Esophagus muscularis mucosa (tissue), 4 donors: Measurements from ENCODE around the gene DNAJC1. TPM values are rescaled to one million over a fixed set of nuclear protein-coding genes. Genes with fewer than 3 reads are reported as not detected.

Experiments
- DNase-seq: peaks from one replicate; pipeline ENCODE4 v3.0.0-alpha.2; 2017; ENCODE audit errors: extremely low spot score
- H3K27ac ChIP-seq, 4 donors: fragments of 200-600 bp; sonication (generic); replicated peaks in 1 of 4; 1 replicate in 3 of 4; 2 replicates in 1 of 4; pipeline ENCODE4 v1.5.1; 2016 to 2019; ENCODE audit warnings: mild to moderate bottlenecking in 1 of 4
- H3K27me3 ChIP-seq, 4 donors: fragments of 200-600 bp; sonication (generic); one replicate each; pipeline versions ENCODE4 v1.5.1 to v1.6.0; 2016 to 2019
- H3K36me3 ChIP-seq, 4 donors: fragments of 200-600 bp; sonication (generic); one replicate each; pipeline ENCODE4 v1.5.1; 2016 to 2019
- H3K4me1 ChIP-seq, 4 donors: fragments of 200-600 bp; sonication (generic); one replicate each; pipeline ENCODE4 v1.5.1; 2016 to 2019
- H3K4me3 ChIP-seq, 4 donors: fragments of 200-600 bp; sonication (generic); 1 replicate in 2 of 4; 2 replicates in 2 of 4; pipeline ENCODE4 v1.5.1; 2016 to 2019; ENCODE audit warnings: mild to moderate bottlenecking in 4 of 4, moderate library complexity in 1 of 4
- H3K9me3 ChIP-seq, 4 donors: fragments of 200-600 bp; sonication (generic); 1 replicate in 3 of 4; 2 replicates in 1 of 4; pipeline ENCODE4 v1.5.1; 2016 to 2019
- CTCF ChIP-seq, 3 experiments: fragments of 200-600 bp in 2 of 3; fragments of 450-650 bp in 1 of 3; sonication (generic) in 2 of 3; IDR thresholded peaks; one replicate each; pipeline ENCODE4 v1.5.1; 2017 to 2019; ENCODE audit warnings: antibody characterized with exemption in 3 of 3, mild to moderate bottlenecking in 2 of 3, moderate library complexity in 1 of 3
- EP300 ChIP-seq: sonication (generic); formaldehyde crosslinking; IDR thresholded peaks from one replicate; pipeline ENCODE4 v1.6.1; 2017; ENCODE audit warnings: antibody characterized with exemption
- POLR2A ChIP-seq: fragments of 450-650 bp; IDR thresholded peaks from one replicate; pipeline ENCODE4 v1.6.1; 2017; ENCODE audit warnings: antibody characterized with exemption, moderate library complexity, mild to moderate bottlenecking, low read depth
- POLR2AphosphoS5 ChIP-seq, 2 donors: sonication (generic); formaldehyde crosslinking; IDR thresholded peaks; one replicate each; pipeline ENCODE4 v1.6.1; 2017; ENCODE audit warnings: antibody characterized with exemption in 2 of 2
- WGBS: methylation state at CpG from one replicate; pipeline ENCODE4 v1.1.5; 2018; 5-methylcytosine and 5-hydroxymethylcytosine counted together
- intact Hi-C: fragments of 100-400 bp; cut with DNase I; formaldehyde crosslinking; loops from one replicate; pipeline ENCODE4 v1.15.1; 2023
- total RNA-seq, 4 donors: library from RNA; depleted of rRNA; stranded (reverse); fragments of >200 nt; gene quantifications; one replicate each; pipeline versions ENCODE4 v1.1.0 to v1.2.1, GENCODE V29; 2016

The DNAJC1 gene
- total RNA-seq, 4 donors from 2014 or later = 46.5 to 70.6 (median 61.5) TPM

GRCh38 chr10:21830037-21830436 lies 173.5 kb downstream of the DNAJC1 start:
- TF ChIP-seq EP300 = no peak
- no peak for TF ChIP-seq POLR2AphosphoS5 (IDR thresholded peaks at IDR 0.05)
- no peak for TF ChIP-seq CTCF (IDR thresholded peaks at IDR 0.05)
- no peak for TF ChIP-seq POLR2A
- H3K4me1 ChIP-seq = no peaks in the 10 kb centered on the region
- H3K9me3 ChIP-seq = peaks cover 0 to 75% (median 43%) of the 10 kb centered on the region in 4 donors
- no peaks in the 10 kb centered on the region for H3K27me3 ChIP-seq
- peaks cover 0 to 11% (median 6%) of the 10 kb centered on the region in 4 donors for H3K36me3 ChIP-seq
- no peak overlapping the region for H3K4me3 ChIP-seq
- intact Hi-C loops = no loop called here
- no peak for DNase-seq
- H3K27ac ChIP-seq = no peak overlapping the region

GRCh38 chr10:21827308-21827707 lies 176.2 kb downstream of the DNAJC1 start:
- 100% methylated on average over 3 of the region's 3 CpGs for WGBS
- Histone ChIP-seq H3K9me3 (peaks cover 0 to 60% (median 30%) of the 10 kb centered on the region in 4 donors), H3K4me1 (no peaks in the 10 kb centered on the region), H3K27me3 (no peaks in the 10 kb centered on the region), H3K4me3 (no peak overlapping the region), H3K27ac (no peak overlapping the region), H3K36me3 (no peaks in the 10 kb centered on the region)
- TF ChIP-seq CTCF (IDR thresholded peaks at IDR 0.05) = no peak
- no peak for TF ChIP-seq EP300
- TF ChIP-seq POLR2A = no peak
- no peak for TF ChIP-seq POLR2AphosphoS5 (IDR thresholded peaks at IDR 0.05)
- DNase-seq = no peak
- intact Hi-C loops = no loop called here

GRCh38 chr10:21826725-21827124 lies 176.8 kb downstream of the DNAJC1 start:
- no peak for DNase-seq
- Histone ChIP-seq H3K9me3 (peaks cover 0 to 58% (median 30%) of the 10 kb centered on the region in 4 donors), H3K4me1 (no peaks in the 10 kb centered on the region), H3K27me3 (no peaks in the 10 kb centered on the region), H3K36me3 (no peaks in the 10 kb centered on the region), H3K27ac (no peak overlapping the region), H3K4me3 (no peak overlapping the region)
- intact Hi-C loops = no loop called here
- WGBS = 96% methylated on average over 2 of the region's 2 CpGs
- TF ChIP-seq POLR2AphosphoS5 (IDR thresholded peaks at IDR 0.05) (no peak), EP300 (no peak), CTCF (IDR thresholded peaks at IDR 0.05) (no peak), POLR2A (no peak)

DNA sequence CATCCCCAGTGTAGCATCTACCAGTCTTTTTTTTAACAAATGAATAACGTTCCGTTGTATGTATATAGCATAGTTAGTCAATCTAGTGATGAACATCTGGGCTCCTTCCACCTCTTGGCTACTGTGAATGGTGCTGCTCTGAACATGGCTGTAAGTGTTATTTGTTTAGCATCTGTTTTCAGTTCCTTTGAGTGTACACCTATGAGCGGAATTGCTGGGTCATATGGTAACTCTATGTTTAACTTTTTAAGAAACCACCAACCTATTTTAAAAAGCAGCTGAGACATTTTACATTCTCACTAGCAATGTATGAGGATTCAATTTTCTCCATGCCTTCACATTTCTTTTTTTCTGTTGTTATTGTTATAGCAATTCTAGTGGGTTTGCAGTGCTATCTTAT lies 178.2 kb downstream of the DNAJC1 start:
- H3K4me3 ChIP-seq = no peak overlapping the region
- H3K4me1 ChIP-seq = no peaks in the 10 kb centered on the region
- intact Hi-C loops = no loop called here
- no peaks in the 10 kb centered on the region for H3K27me3 ChIP-seq
- H3K36me3 ChIP-seq = no peaks in the 10 kb centered on the region
- H3K9me3 ChIP-seq = peaks cover 0 to 47% (median 30%) of the 10 kb centered on the region in 4 donors
- 97% methylated on average over 3 of the region's 3 CpGs for WGBS
- no peak for DNase-seq
- TF ChIP-seq POLR2A (no peak), POLR2AphosphoS5 (IDR thresholded peaks at IDR 0.05) (no peak), EP300 (no peak), CTCF (IDR thresholded peaks at IDR 0.05) (no peak)
- no peak overlapping the region for H3K27ac ChIP-seq

- Histone ChIP-seq H3K27ac (no peak overlapping the region), H3K36me3 (no peaks in the 10 kb centered on the region), H3K9me3 (peaks cover 0 to 37% (median 26%) of the 10 kb centered on the region in 4 donors), H3K4me3 (no peak overlapping the region), H3K4me1 (no peaks in the 10 kb centered on the region), H3K27me3 (no peaks in the 10 kb centered on the region)
- TF ChIP-seq CTCF (IDR thresholded peaks at IDR 0.05) (no peak), EP300 (no peak), POLR2A (no peak), POLR2AphosphoS5 (IDR thresholded peaks at IDR 0.05) (no peak)
- DNase-seq = no peak
- intact Hi-C loops = no loop called here
- WGBS = 94% methylated on average over 4 of the region's 4 CpGs
Observed at GRCh38 chr10:21824409-21824808, 179.1 kb downstream of the DNAJC1 start.
